Hepatocyte (in vitro differentiated cells): ENCODE results near the gene PTPN6. TPM values are rescaled to one million over a fixed set of nuclear protein-coding genes. Genes with fewer than 3 reads are reported as not detected.
A peak's percentile ranks its signal among the peaks of the same experiment; 100 is the strongest.

Experiments used
- DNase-seq: peaks from one replicate; pipeline ENCODE4 v3.0.0-alpha.2; 2016; ENCODE audit warnings: low spot score
- H2AFZ ChIP-seq: fragments of 200-600 bp; sonication (generic); 2 replicates; pipeline ENCODE4 v1.6.0; 2016; ENCODE audit warnings: antibody characterized with exemption, mild to moderate bottlenecking
- H3K27ac ChIP-seq: fragments of 200-600 bp; sonication (generic); 2 replicates; pipeline ENCODE4 v1.5.1; 2016; ENCODE audit warnings: mild to moderate bottlenecking
- H3K27me3 ChIP-seq: fragments of 200-600 bp; sonication (generic); 2 replicates; pipeline ENCODE4 v1.6.1; 2016
- H3K36me3 ChIP-seq: fragments of 200-600 bp; sonication (generic); replicated peaks from 2 replicates; pipeline ENCODE4 v1.5.1; 2016; ENCODE audit warnings: low read depth; ENCODE audit not compliant: insufficient read depth
- H3K4me1 ChIP-seq: fragments of 200-600 bp; sonication (generic); 2 replicates; pipeline ENCODE4 v1.5.1; 2016; ENCODE audit warnings: mild to moderate bottlenecking, moderate library complexity; ENCODE audit not compliant: insufficient read depth
- H3K4me2 ChIP-seq: fragments of 200-600 bp; sonication (generic); 2 replicates; pipeline ENCODE4 v1.6.0; 2016
- H3K4me3 ChIP-seq: fragments of 200-600 bp; sonication (generic); 2 replicates; pipeline ENCODE4 v1.5.1; 2016; ENCODE audit warnings: mild to moderate bottlenecking
- H3K79me2 ChIP-seq: fragments of 200-600 bp; sonication (generic); 2 replicates; pipeline ENCODE4 v1.6.0; 2017; ENCODE audit warnings: mild to moderate bottlenecking
- H3K9me2 ChIP-seq: fragments of 200-600 bp; sonication (generic); replicated peaks from 2 replicates; pipeline ENCODE4 v1.6.0; 2017; ENCODE audit warnings: mild to moderate bottlenecking; ENCODE audit not compliant: insufficient read depth
- H3K9me3 ChIP-seq: fragments of 200-600 bp; sonication (generic); 2 replicates; pipeline ENCODE4 v1.5.1; 2016; ENCODE audit warnings: low read depth, mild to moderate bottlenecking
- H4K20me1 ChIP-seq: fragments of 200-600 bp; sonication (generic); 2 replicates; pipeline ENCODE4 v1.6.0; 2016; ENCODE audit warnings: mild to moderate bottlenecking; ENCODE audit not compliant: insufficient read depth, poor library complexity, severe bottlenecking
- CTCF ChIP-seq: fragments of 200-600 bp; sonication (generic); IDR thresholded peaks from 2 replicates; pipeline ENCODE4 v1.5.1; 2016; ENCODE audit warnings: antibody characterized with exemption, mild to moderate bottlenecking; ENCODE audit not compliant: poor library complexity
- EZH2 ChIP-seq: fragments of 200-600 bp; sonication (generic); IDR thresholded peaks from 2 replicates; pipeline ENCODE4 v1.6.1; 2016; ENCODE audit warnings: antibody characterized with exemption, mild to moderate bottlenecking, borderline replicate concordance
- EZH2phosphoT487 ChIP-seq: fragments of 200-600 bp; sonication (generic); IDR thresholded peaks from one replicate; pipeline ENCODE4 v1.6.1; 2018; ENCODE audit warnings: antibody characterized with exemption, mild to moderate bottlenecking, low read depth, moderate library complexity; ENCODE audit not compliant: unreplicated experiment, severe bottlenecking
- WGBS: methylation state at CpG from one replicate; pipeline ENCODE4 v1.1.6; 2016; ENCODE audit warnings: low lambda C conversion rate; ENCODE audit errors: missing lambda C conversion rate; 5-methylcytosine and 5-hydroxymethylcytosine counted together
- polyA plus RNA-seq: library from polyadenylated mRNA; unstranded; fragments of >200 nt; fragmentation: Nextera tagmentation; extraction: Ambion mirVana; gene quantifications from 2 replicates; pipeline ENCODE4 v1.2.1, GENCODE V29; 2016
- total RNA-seq: library from RNA; depleted of rRNA; stranded (reverse); fragments of >200 nt; gene quantifications from 2 replicates; pipeline ENCODE4 v1.2.3, GENCODE V29; 2014

Gene PTPN6
- total and polyA plus RNA-seq, 2 experiments from 2014 or later = 14.5 to 20.8 TPM

DNA sequence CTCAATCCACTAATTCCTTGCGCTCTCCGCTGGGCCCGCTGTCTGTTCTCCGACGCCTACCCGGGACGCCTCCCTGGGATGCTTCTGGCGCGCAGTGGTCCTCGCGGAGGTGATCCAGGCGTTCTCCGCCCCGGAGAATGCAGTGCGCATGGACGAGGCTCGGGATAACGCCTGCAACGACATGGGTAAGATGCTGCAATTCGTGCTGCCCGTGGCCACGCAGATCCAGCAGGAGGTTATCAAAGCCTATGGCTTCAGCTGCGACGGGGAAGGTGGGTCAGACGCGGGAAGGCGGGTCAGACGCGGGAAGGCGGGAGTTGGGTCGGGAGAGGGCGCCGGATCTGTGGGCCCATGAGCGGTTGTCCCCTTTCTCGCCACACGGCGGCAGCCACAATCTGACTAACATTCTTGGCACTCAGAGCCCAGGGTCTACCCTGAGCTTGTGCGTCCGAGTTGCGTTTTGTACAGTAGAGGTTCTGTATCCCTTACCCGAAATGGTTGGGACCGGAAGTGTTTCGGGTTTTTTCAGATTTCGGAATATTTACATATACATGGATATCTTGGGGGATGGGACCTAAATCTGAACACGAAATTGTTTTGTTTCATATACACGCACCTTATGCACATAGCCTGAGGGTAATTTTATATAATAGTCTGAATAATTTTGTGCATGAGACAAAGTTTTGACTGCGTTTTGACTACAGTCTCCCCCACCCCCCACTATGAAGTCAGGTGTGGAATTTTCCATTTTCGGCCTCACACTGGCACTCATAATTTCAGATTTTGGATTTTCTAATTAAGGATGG lies 6.6 kb upstream of the PTPN6 start:
- H3K4me1 ChIP-seq = peaks cover 19% of the 10 kb centered on the region
- peak overlapping the region; percentile 81 for H3K27ac ChIP-seq
- H3K36me3 ChIP-seq = no peaks in the 10 kb centered on the region
- H3K79me2 ChIP-seq = peaks cover 21% of the 10 kb centered on the region
- no peaks in the 10 kb centered on the region for H3K9me3 ChIP-seq
- DNase-seq = peak; percentile 96
- TF ChIP-seq EZH2 = no peak
- no peak for TF ChIP-seq EZH2phosphoT487
- peak; percentile 81 for TF ChIP-seq CTCF
- 4% methylated on average over 48 of the region's 48 CpGs for WGBS
- peak overlapping the region; percentile 48 for H3K4me3 ChIP-seq
- peak overlapping the region; percentile 42 for H2AFZ ChIP-seq
- H3K9me2 ChIP-seq = no peaks in the 10 kb centered on the region
- no peaks in the 10 kb centered on the region for H4K20me1 ChIP-seq
- peak overlapping the region; percentile 88 for H3K4me2 ChIP-seq
- H3K27me3 ChIP-seq = no peaks in the 10 kb centered on the region

DNA sequence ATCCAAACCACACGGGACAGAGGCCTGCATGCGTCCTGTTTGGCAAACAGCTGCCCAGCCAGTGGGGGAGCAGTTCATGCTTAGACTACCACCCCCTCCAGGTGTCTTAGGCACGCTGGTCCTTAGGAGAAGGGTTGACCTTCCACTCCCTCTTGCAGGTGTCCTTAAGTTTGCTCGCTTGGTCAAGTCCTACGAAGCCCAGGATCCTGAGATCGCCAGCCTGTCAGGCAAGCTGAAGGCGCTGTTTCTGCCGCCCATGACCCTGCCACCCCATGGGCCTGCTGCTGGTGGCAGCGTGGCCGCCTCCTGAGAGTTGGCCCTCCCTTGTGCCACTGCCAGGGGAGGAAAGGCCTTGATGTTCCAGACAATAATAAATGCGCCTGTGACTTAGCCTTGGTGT lies 5.5 kb upstream of the PTPN6 start:
- H3K27ac ChIP-seq = peak overlapping the region; percentile 81
- H3K9me3 ChIP-seq = no peaks in the 10 kb centered on the region
- H3K27me3 ChIP-seq = no peaks in the 10 kb centered on the region
- WGBS = 86% methylated on average over 11 of the region's 11 CpGs
- H3K79me2 ChIP-seq = peaks cover 18% of the 10 kb centered on the region
- H3K4me3 ChIP-seq = no peak overlapping the region
- H3K4me1 ChIP-seq = peaks cover 19% of the 10 kb centered on the region
- no peaks in the 10 kb centered on the region for H3K9me2 ChIP-seq
- no peaks in the 10 kb centered on the region for H3K36me3 ChIP-seq
- no peaks in the 10 kb centered on the region for H4K20me1 ChIP-seq
- H3K4me2 ChIP-seq = peak overlapping the region; percentile 88
- no peak overlapping the region for H2AFZ ChIP-seq
- no peak for TF ChIP-seq EZH2
- no peak for TF ChIP-seq EZH2phosphoT487
- TF ChIP-seq CTCF = no peak
- no peak for DNase-seq

- no peaks in the 10 kb centered on the region for H3K27me3 ChIP-seq
- H3K27ac ChIP-seq = peak overlapping the region; percentile 81
- no peaks in the 10 kb centered on the region for H3K36me3 ChIP-seq
- TF ChIP-seq EZH2phosphoT487 (no peak), EZH2 (no peak), CTCF (no peak)
- peaks cover 19% of the 10 kb centered on the region for H3K4me1 ChIP-seq
- WGBS = 15% methylated on average over 29 of the region's 32 CpGs
- peak overlapping the region; percentile 88 for H3K4me2 ChIP-seq
- H3K9me3 ChIP-seq = no peaks in the 10 kb centered on the region
- peak; percentile 95 for DNase-seq
- peak overlapping the region; percentile 27 for H3K4me3 ChIP-seq
- H4K20me1 ChIP-seq = no peaks in the 10 kb centered on the region
- H3K9me2 ChIP-seq = no peaks in the 10 kb centered on the region
- H3K79me2 ChIP-seq = peaks cover 18% of the 10 kb centered on the region
- H2AFZ ChIP-seq = peak overlapping the region; percentile 36
Measured at GRCh38 chr12:6946033-6946919, 4.9 kb upstream of the PTPN6 start.
